Neuronal stem cell (in vitro differentiated cells): ENCODE results near the gene PDIA5.

ENCODE experiments used
- DNase-seq: peaks from one replicate; pipeline ENCODE4 v3.0.0-alpha.2; 2013; ENCODE audit warnings: low spot score
- H2AFZ ChIP-seq: one replicate; pipeline ENCODE4 v1.6.1; 2013; ENCODE audit warnings: mild to moderate bottlenecking, low read length, inconsistent platforms
- H2AK5ac ChIP-seq: 2 replicates; pipeline ENCODE4 v1.6.1; 2013; ENCODE audit warnings: low read depth, mild to moderate bottlenecking, inconsistent platforms, low read length, moderate library complexity, mixed read lengths
- H2BK120ac ChIP-seq: 2 replicates; pipeline ENCODE4 v1.6.1; 2013; ENCODE audit warnings: low read depth, mild to moderate bottlenecking, inconsistent platforms, low read length, moderate library complexity, mixed read lengths
- H2BK12ac ChIP-seq: one replicate; pipeline ENCODE4 v1.6.1; 2013; ENCODE audit warnings: low read length, inconsistent platforms
- H2BK15ac ChIP-seq: 2 replicates; pipeline ENCODE4 v1.6.1; 2013; ENCODE audit warnings: mild to moderate bottlenecking, low read length, inconsistent platforms, mixed read lengths
- H2BK5ac ChIP-seq: one replicate; pipeline ENCODE4 v1.6.1; 2013; ENCODE audit warnings: inconsistent platforms, mild to moderate bottlenecking, low read length, moderate library complexity
- H3K14ac ChIP-seq: one replicate; pipeline ENCODE4 v1.6.1; 2013; ENCODE audit warnings: low read length, inconsistent platforms
- H3K18ac ChIP-seq: 2 replicates; pipeline ENCODE4 v1.6.1; 2013; ENCODE audit warnings: low read length, inconsistent platforms
- H3K23ac ChIP-seq: 2 replicates; pipeline ENCODE4 v1.6.1; 2013; ENCODE audit warnings: low read depth, mild to moderate bottlenecking, mixed read lengths, low read length, inconsistent platforms; ENCODE audit not compliant: poor library complexity
- H3K27ac ChIP-seq: replicated peaks from 3 replicates; pipeline ENCODE4 v1.5.1; 2013; ENCODE audit warnings: low read length, inconsistent platforms
- H3K27me3 ChIP-seq, 3 experiments: 2 replicates each; pipeline ENCODE4 v1.6.1; 2013; ENCODE audit warnings: low read length in 3 of 3, mild to moderate bottlenecking in 2 of 3, inconsistent platforms in 1 of 3, low read depth in 1 of 3, mixed read lengths in 1 of 3, moderate library complexity in 1 of 3; ENCODE audit not compliant: control insufficient read depth in 3 of 3, insufficient read depth in 3 of 3
- H3K36me3 ChIP-seq, 2 donors: replicated peaks in 1 of 2; 2 replicates each; pipeline ENCODE4 v1.6.1; 2013; ENCODE audit warnings: low read length in 2 of 2; ENCODE audit not compliant: control insufficient read depth in 2 of 2, insufficient read depth in 2 of 2
- H3K4ac ChIP-seq: 2 replicates; pipeline ENCODE4 v1.6.1; 2013; ENCODE audit warnings: inconsistent platforms, mild to moderate bottlenecking, low read length, moderate library complexity
- H3K4me1 ChIP-seq, 2 donors: 1 replicate in 1 of 2; 2 replicates in 1 of 2; pipeline ENCODE4 v1.6.1; 2013; ENCODE audit warnings: low read length in 2 of 2, low read depth in 1 of 2; ENCODE audit not compliant: control insufficient read depth in 2 of 2, insufficient read depth in 1 of 2
- H3K4me2 ChIP-seq: one replicate; pipeline ENCODE4 v1.6.1; 2013; ENCODE audit warnings: mild to moderate bottlenecking, low read length, inconsistent platforms; ENCODE audit not compliant: insufficient read depth, poor library complexity, severe bottlenecking
- H3K4me3 ChIP-seq, 2 donors: 2 replicates each; pipeline ENCODE4 v1.5.1; 2013; ENCODE audit warnings: low read length in 2 of 2, mild to moderate bottlenecking in 2 of 2, inconsistent platforms in 1 of 2, moderate library complexity in 1 of 2
- H3K79me1 ChIP-seq: one replicate; pipeline ENCODE4 v1.6.1; 2013; ENCODE audit warnings: low read depth, mild to moderate bottlenecking, inconsistent platforms, low read length, moderate library complexity
- H3K9ac ChIP-seq: one replicate; pipeline ENCODE4 v1.6.1; 2013; ENCODE audit warnings: mild to moderate bottlenecking, low read depth, low read length, inconsistent platforms; ENCODE audit not compliant: poor library complexity
- H3K9me3 ChIP-seq, 2 donors: replicated peaks in 1 of 2; 2 replicates each; pipeline versions ENCODE3 to v1.6.1; 2013; ENCODE audit warnings: low read length in 2 of 2, mild to moderate bottlenecking in 2 of 2, inconsistent platforms in 1 of 2, low read depth in 1 of 2, mixed read lengths in 1 of 2, moderate library complexity in 1 of 2; ENCODE audit not compliant: control insufficient read depth in 2 of 2, insufficient read depth in 1 of 2
- H4K8ac ChIP-seq: one replicate; pipeline ENCODE4 v1.6.1; 2013; ENCODE audit warnings: low read depth, mild to moderate bottlenecking, inconsistent platforms, low read length, moderate library complexity
- H4K91ac ChIP-seq: one replicate; pipeline ENCODE4 v1.6.1; 2013; ENCODE audit warnings: low read length, low read depth, mild to moderate bottlenecking, inconsistent platforms; ENCODE audit not compliant: poor library complexity
- WGBS, 2 donors: extraction: QIAGEN DNeasy Blood & Tissue Kit; methylation state at CpG; one replicate each; pipeline ENCODE4 v1.1.7; 2013; ENCODE audit warnings: missing lambda C conversion rate in 2 of 2, mixed read lengths in 1 of 2; ENCODE audit not compliant: insufficient read length in 2 of 2, insufficient replicate concordance in 1 of 2; ENCODE audit errors: extremely low coverage in 2 of 2; 5-methylcytosine and 5-hydroxymethylcytosine counted together

The PDIA5 gene

GRCh38 chr3:123039178-123039577 lies 27.6 kb upstream of the PDIA5 start:
- no peak overlapping the region for H2BK15ac ChIP-seq
- no peak overlapping the region for H4K91ac ChIP-seq
- no peak overlapping the region for H2AFZ ChIP-seq
- H3K79me1 ChIP-seq = no peaks in the 10 kb centered on the region
- no peak overlapping the region for H3K4ac ChIP-seq
- no peak overlapping the region for H2AK5ac ChIP-seq
- no peak overlapping the region for H4K8ac ChIP-seq
- DNase-seq = no peak
- H3K4me3 ChIP-seq = no peak overlapping the region
- no peaks in the 10 kb centered on the region for H3K27me3 ChIP-seq
- no peak overlapping the region for H3K27ac ChIP-seq
- no peak overlapping the region for H3K23ac ChIP-seq
- H3K18ac ChIP-seq = no peak overlapping the region
- no peaks in the 10 kb centered on the region for H3K9me3 ChIP-seq
- H2BK120ac ChIP-seq = no peak overlapping the region
- no peak overlapping the region for H2BK12ac ChIP-seq
- no peaks in the 10 kb centered on the region for H3K36me3 ChIP-seq
- peaks cover 0 to 3% of the 10 kb centered on the region in 2 donors for H3K4me1 ChIP-seq
- no peak overlapping the region for H3K14ac ChIP-seq
- no peak overlapping the region for H2BK5ac ChIP-seq
- WGBS, 2 donors = no CpG with 5 or more reads among the region's 3 CpGs
- no peak overlapping the region for H3K4me2 ChIP-seq
- no peak overlapping the region for H3K9ac ChIP-seq

GRCh38 chr3:123042413-123042812 lies 24.4 kb upstream of the PDIA5 start:
- no peak overlapping the region for H3K18ac ChIP-seq
- H3K4me2 ChIP-seq = no peak overlapping the region
- no peak overlapping the region for H2BK12ac ChIP-seq
- H3K36me3 ChIP-seq = no peaks in the 10 kb centered on the region
- no peak for DNase-seq
- H3K23ac ChIP-seq = no peak overlapping the region
- H2BK15ac ChIP-seq = no peak overlapping the region
- H2BK5ac ChIP-seq = no peak overlapping the region
- no peak overlapping the region for H4K8ac ChIP-seq
- peak overlapping the region; percentile 49 for H2AFZ ChIP-seq
- no peak overlapping the region for H2BK120ac ChIP-seq
- whole genome bisulfite sequencing, 2 donors = no CpG with 5 or more reads among the region's 6 CpGs
- H4K91ac ChIP-seq = no peak overlapping the region
- H3K4ac ChIP-seq = no peak overlapping the region
- no peaks in the 10 kb centered on the region for H3K27me3 ChIP-seq
- H2AK5ac ChIP-seq = no peak overlapping the region
- no peaks in the 10 kb centered on the region for H3K79me1 ChIP-seq
- H3K9ac ChIP-seq = no peak overlapping the region
- no peak overlapping the region for H3K27ac ChIP-seq
- peaks cover 0 to 8% of the 10 kb centered on the region in 2 donors for H3K4me1 ChIP-seq
- H3K14ac ChIP-seq = no peak overlapping the region
- no peaks in the 10 kb centered on the region for H3K9me3 ChIP-seq
- no peak overlapping the region for H3K4me3 ChIP-seq

- H2AK5ac ChIP-seq = no peak overlapping the region
- no peaks in the 10 kb centered on the region for H3K27me3 ChIP-seq
- H3K4me1 ChIP-seq = peaks cover 0 to 8% of the 10 kb centered on the region in 2 donors
- H4K8ac ChIP-seq = no peak overlapping the region
- WGBS, 2 donors = no CpG with 5 or more reads among the region's 5 CpGs
- no peaks in the 10 kb centered on the region for H3K79me1 ChIP-seq
- no peaks in the 10 kb centered on the region for H3K36me3 ChIP-seq
- H4K91ac ChIP-seq = no peak overlapping the region
- H2BK5ac ChIP-seq = no peak overlapping the region
- H3K9me3 ChIP-seq = no peaks in the 10 kb centered on the region
- H3K23ac ChIP-seq = no peak overlapping the region
- no peak for DNase-seq
- H2BK12ac ChIP-seq = no peak overlapping the region
- H3K9ac ChIP-seq = no peak overlapping the region
- H2BK120ac ChIP-seq = no peak overlapping the region
- H3K4me3 ChIP-seq = no peak overlapping the region
- H3K27ac ChIP-seq = no peak overlapping the region
- H3K4ac ChIP-seq = no peak overlapping the region
- no peak overlapping the region for H3K4me2 ChIP-seq
- peak overlapping the region; percentile 48 for H2AFZ ChIP-seq
- H3K18ac ChIP-seq = no peak overlapping the region
- no peak overlapping the region for H2BK15ac ChIP-seq
- no peak overlapping the region for H3K14ac ChIP-seq
These were observed 21.7 kb upstream of the PDIA5 start for GRCh38 chr3:123044981-123045763.

- H2BK15ac ChIP-seq = no peak overlapping the region
- no peaks in the 10 kb centered on the region for H3K9me3 ChIP-seq
- no CpG with 5 or more reads among the region's 10 CpGs for WGBS, 2 donors
- H3K27ac ChIP-seq = no peak overlapping the region
- no peak overlapping the region for H2AK5ac ChIP-seq
- no peak overlapping the region for H2BK5ac ChIP-seq
- no peak overlapping the region for H3K23ac ChIP-seq
- H3K4me3 ChIP-seq = no peak overlapping the region
- no peak overlapping the region for H4K8ac ChIP-seq
- H2BK120ac ChIP-seq = no peak overlapping the region
- no peak overlapping the region for H3K14ac ChIP-seq
- no peaks in the 10 kb centered on the region for H3K36me3 ChIP-seq
- H2AFZ ChIP-seq = no peak overlapping the region
- H3K18ac ChIP-seq = no peak overlapping the region
- H3K4ac ChIP-seq = no peak overlapping the region
- no peak overlapping the region for H4K91ac ChIP-seq
- no peak overlapping the region for H3K9ac ChIP-seq
- no peak overlapping the region for H3K4me2 ChIP-seq
- H3K4me1 ChIP-seq = peaks cover 0 to 6% of the 10 kb centered on the region in 2 donors
- H3K79me1 ChIP-seq = no peaks in the 10 kb centered on the region
- no peak for DNase-seq
- H2BK12ac ChIP-seq = no peak overlapping the region
- H3K27me3 ChIP-seq = no peaks in the 10 kb centered on the region
These were observed 20.4 kb upstream of the PDIA5 start for GRCh38 chr3:123046262-123047061.
